Measurements from ENCODE around the gene ZNF511. TPM values are rescaled to one million over a fixed set of nuclear protein-coding genes. Genes with fewer than 3 reads are reported as not detected.
"Not testable (repeated sequence)": the region's sequence is repeated elsewhere in the genome, so short reads cannot be mapped to it uniquely, and the experiment has no call there.

Gene ZNF511
- total RNA-seq, 1 donor from 2014 or later = 36.3 TPM

- DNase-seq (ENCODE audit: extremely low spot score in 2 of 2) = no peak
- H3K27me3 ChIP-seq = no peaks in the 10 kb centered on the region
- H3K4me1 ChIP-seq = peaks cover 38% of the 10 kb centered on the region
Observed at GRCh38 chr10:133263674-133264073, 45.0 kb upstream of the ZNF511 start.

GRCh38 chr10:133264461-133264860 lies 44.3 kb upstream of the ZNF511 start:
- Histone ChIP-seq H3K4me1 (peaks cover 30% of the 10 kb centered on the region), H3K9me3 (no peaks in the 10 kb centered on the region), H3K4me3 (no peak overlapping the region), H3K36me3 (no peaks in the 10 kb centered on the region), H3K27ac (no peak overlapping the region), H3K27me3 (no peaks in the 10 kb centered on the region)
- intact Hi-C loops (cut with DNase I) = no loop called here
- DNase-seq (ENCODE audit: extremely low spot score in 2 of 2) = no peak
- TF ChIP-seq CTCF (IDR thresholded peaks at IDR 0.05) = no peak
- no peak for TF ChIP-seq POLR2AphosphoS5 (IDR thresholded peaks at IDR 0.05; ENCODE audit: insufficient read depth in 1 of 2, low read depth in 1 of 2)
- TF ChIP-seq POLR2A (IDR thresholded peaks at IDR 0.05) = no peak

More at GRCh38 chr10:133263674-133264073, 45.0 kb upstream of the ZNF511 start:
- TF ChIP-seq CTCF (IDR thresholded peaks at IDR 0.05) (no peak), POLR2A (IDR thresholded peaks at IDR 0.05) (no peak), POLR2AphosphoS5 (IDR thresholded peaks at IDR 0.05; ENCODE audit: insufficient read depth in 1 of 2, low read depth in 1 of 2) (no peak)
- no peaks in the 10 kb centered on the region for H3K36me3 ChIP-seq
- no peaks in the 10 kb centered on the region for H3K9me3 ChIP-seq
- intact Hi-C loops (cut with DNase I) = no loop called here
- H3K4me3 ChIP-seq = no peak overlapping the region
- H3K27ac ChIP-seq = no peak overlapping the region

- intact Hi-C loops (cut with DNase I); H3K9me3 ChIP-seq; H3K27ac ChIP-seq; H3K36me3 ChIP-seq; DNase-seq (ENCODE audit: extremely low spot score in 2 of 2); H3K4me3 ChIP-seq; H3K27me3 ChIP-seq: not testable (repeated sequence)
- peaks cover 24% of the 10 kb centered on the region for H3K4me1 ChIP-seq
Observed at GRCh38 chr10:133265052-133265451, 43.7 kb upstream of the ZNF511 start.

GRCh38 chr10:133266056-133266795 lies 42.5 kb upstream of the ZNF511 start:
- H3K4me1 ChIP-seq = peaks cover 12% of the 10 kb centered on the region
- no peaks in the 10 kb centered on the region for H3K27me3 ChIP-seq
- intact Hi-C loops (cut with DNase I) = no loop called here
- H3K27ac ChIP-seq = no peak overlapping the region
- no peaks in the 10 kb centered on the region for H3K36me3 ChIP-seq
- H3K9me3 ChIP-seq = no peaks in the 10 kb centered on the region
- DNase-seq (ENCODE audit: extremely low spot score in 2 of 2) = no peak
- TF ChIP-seq POLR2A (IDR thresholded peaks at IDR 0.05) (no peak), CTCF (IDR thresholded peaks at IDR 0.05) (no peak), POLR2AphosphoS5 (IDR thresholded peaks at IDR 0.05; ENCODE audit: insufficient read depth in 1 of 2, low read depth in 1 of 2) (no peak)
- no peak overlapping the region for H3K4me3 ChIP-seq

- TF ChIP-seq CTCF (IDR thresholded peaks at IDR 0.05) (no peak), POLR2AphosphoS5 (IDR thresholded peaks at IDR 0.05; ENCODE audit: insufficient read depth in 1 of 2, low read depth in 1 of 2) (no peak), POLR2A (IDR thresholded peaks at IDR 0.05) (no peak)
- Histone ChIP-seq H3K36me3 (no peaks in the 10 kb centered on the region), H3K9me3 (no peaks in the 10 kb centered on the region), H3K27me3 (no peaks in the 10 kb centered on the region), H3K27ac (no peak overlapping the region), H3K4me1 (peaks cover 8% of the 10 kb centered on the region), H3K4me3 (no peak overlapping the region)
- no peak for DNase-seq (ENCODE audit: extremely low spot score in 2 of 2)
- intact Hi-C loops (cut with DNase I) = no loop called here
Observed at GRCh38 chr10:133267293-133267692, 41.4 kb upstream of the ZNF511 start.
